HepG2 (cell line): ENCODE results near the gene PLK3. TPM values are rescaled to one million over a fixed set of nuclear protein-coding genes. Genes with fewer than 3 reads are reported as not detected.

Source experiments
- CBFB ChIP-seq: sonication (generic); formaldehyde crosslinking; IDR thresholded peaks from 2 replicates; pipeline ENCODE4 v1.4.0; 2020; ENCODE audit warnings: missing genetic modification reagents
- HNRNPLL ChIP-seq: fragments of 200-400 bp; formaldehyde crosslinking; IDR thresholded peaks from 2 replicates; pipeline ENCODE4 v1.6.1; 2017; ENCODE audit warnings: mild to moderate bottlenecking, low read depth, low read length; ENCODE audit not compliant: poor library complexity, severe bottlenecking
- KDM3A ChIP-seq: IDR thresholded peaks from 2 replicates; pipeline ENCODE4 v1.6.1; 2018; ENCODE audit warnings: low read depth, missing compliant biosample characterization
- KMT2A ChIP-seq: sonication (generic); formaldehyde crosslinking; IDR thresholded peaks from 2 replicates; pipeline ENCODE4 v1.4.0; 2020; ENCODE audit warnings: missing genetic modification reagents
- LBX2 ChIP-seq: sonication (generic); formaldehyde crosslinking; IDR thresholded peaks from 2 replicates; pipeline ENCODE4 v1.5.0; 2020; ENCODE audit warnings: missing genetic modification reagents, mild to moderate bottlenecking, borderline replicate concordance
- MEIS2 ChIP-seq: sonication (generic); formaldehyde crosslinking; IDR thresholded peaks from 2 replicates; pipeline ENCODE4 v1.9.0; 2021; ENCODE audit warnings: mild to moderate bottlenecking, missing genetic modification reagents
- MYPOP ChIP-seq: sonication (generic); formaldehyde crosslinking; IDR thresholded peaks from 2 replicates; pipeline ENCODE4 v1.8.1; 2023; ENCODE audit warnings: mild to moderate bottlenecking, moderate library complexity, missing genetic modification reagents
- NFKB2 ChIP-seq: sonication (generic); formaldehyde crosslinking; IDR thresholded peaks from 2 replicates; pipeline ENCODE4 v1.4.0; 2020; ENCODE audit warnings: missing genetic modification reagents, borderline replicate concordance
- PHF8 ChIP-seq: sonication (generic); formaldehyde crosslinking; IDR thresholded peaks from 2 replicates; pipeline ENCODE4 v1.5.0; 2020; ENCODE audit warnings: missing genetic modification reagents
- TAF1 ChIP-seq: sonication (generic); formaldehyde crosslinking; IDR thresholded peaks from 2 replicates; pipeline ENCODE4 v1.4.0; 2020; ENCODE audit warnings: missing genetic modification reagents
- TCF12 ChIP-seq, 2 experiments: fragments of 450-650 bp in 1 of 2; sonication (generic) in 1 of 2; formaldehyde crosslinking in 1 of 2; IDR thresholded peaks; 2 replicates each; pipeline versions ENCODE4 v1.6.1 to v1.8.0; 2017 to 2022; ENCODE audit warnings: antibody characterized with exemption in 1 of 2, mild to moderate bottlenecking in 1 of 2, missing genetic modification reagents in 1 of 2, moderate library complexity in 1 of 2
- TSC22D2 ChIP-seq: sonication (generic); formaldehyde crosslinking; IDR thresholded peaks from 2 replicates; pipeline ENCODE4 v1.5.1; 2020; ENCODE audit warnings: missing genetic modification reagents, mild to moderate bottlenecking, borderline replicate concordance
- YY1 ChIP-seq: IDR thresholded peaks from 2 replicates; pipeline ENCODE4 v1.6.1; 2011; ENCODE audit warnings: low read length, low read depth, moderate library complexity, mild to moderate bottlenecking; ENCODE audit not compliant: insufficient read depth, insufficient replicate concordance
- ZMAT3 ChIP-seq: sonication (generic); formaldehyde crosslinking; conservative IDR thresholded peaks from 2 replicates; pipeline ENCODE4 v1.7.0; 2021; ENCODE audit warnings: missing genetic modification reagents
- ZMYM2 ChIP-seq: sonication (generic); formaldehyde crosslinking; IDR thresholded peaks from 2 replicates; pipeline ENCODE4 v1.8.0; 2022; ENCODE audit warnings: mild to moderate bottlenecking, missing genetic modification reagents
- ZNF101 ChIP-seq: sonication (generic); formaldehyde crosslinking; IDR thresholded peaks from 2 replicates; pipeline ENCODE4 v1.4.0; 2020; ENCODE audit warnings: mild to moderate bottlenecking, low read depth, missing genetic modification reagents, borderline replicate concordance
- ZNF264 ChIP-seq: sonication (generic); formaldehyde crosslinking; IDR thresholded peaks from 2 replicates; pipeline ENCODE4 v1.4.0; 2020; ENCODE audit warnings: missing genetic modification reagents
- ZNF574 ChIP-seq: sonication (generic); formaldehyde crosslinking; IDR thresholded peaks from 2 replicates; pipeline ENCODE4 v1.4.0; 2020; ENCODE audit warnings: missing genetic modification reagents
- ZNF619 ChIP-seq: sonication (generic); formaldehyde crosslinking; IDR thresholded peaks from 2 replicates; pipeline ENCODE4 v1.4.0; 2020; ENCODE audit warnings: mild to moderate bottlenecking, missing genetic modification reagents
- ZNF737 ChIP-seq: sonication (generic); formaldehyde crosslinking; IDR thresholded peaks from 2 replicates; pipeline ENCODE4 v1.5.0; 2020; ENCODE audit warnings: missing genetic modification reagents, mild to moderate bottlenecking, borderline replicate concordance
- polyA plus RNA-seq, 8 experiments: library from polyadenylated mRNA; depleted of rRNA in 3 of 8; stranded (reverse) in 7 of 8; unstranded in 1 of 8; fragments of >200 nt; fragmentation: Illumina TruSeq in 4 of 8; extraction: Trizol in 4 of 8; gene quantifications; 2 replicates each; pipeline versions ENCODE4 v1.2.1 to v1.2.3, GENCODE V29; 2011 to 2016; ENCODE audit warnings: low read depth in 4 of 8, missing spikeins in 1 of 8, mixed read lengths in 1 of 8; ENCODE audit not compliant: insufficient read depth in 1 of 8
- total RNA-seq, 5 experiments: library from RNA; depleted of rRNA; stranded (reverse); fragments of >200 nt; fragmentation: Illumina TruSeq; extraction: Trizol; gene quantifications; 2 replicates each; pipeline ENCODE4 v1.2.3, GENCODE V29; 2016; ENCODE audit warnings: low read depth in 1 of 5
- TF ChIP-seq, protein P1 (sequence below): sonication (generic); formaldehyde crosslinking; IDR thresholded peaks from 2 replicates; pipeline ENCODE4 v1.9.0; 2022; ENCODE audit warnings: missing genetic modification reagents, mild to moderate bottlenecking, borderline replicate concordance

The PLK3 gene
- total and polyA plus RNA-seq, 2 of the 13 experiments (the other 11 are each of a cell fraction or from before 2014, with no cell fraction given): 9.8 to 16.9 TPM

DNA sequence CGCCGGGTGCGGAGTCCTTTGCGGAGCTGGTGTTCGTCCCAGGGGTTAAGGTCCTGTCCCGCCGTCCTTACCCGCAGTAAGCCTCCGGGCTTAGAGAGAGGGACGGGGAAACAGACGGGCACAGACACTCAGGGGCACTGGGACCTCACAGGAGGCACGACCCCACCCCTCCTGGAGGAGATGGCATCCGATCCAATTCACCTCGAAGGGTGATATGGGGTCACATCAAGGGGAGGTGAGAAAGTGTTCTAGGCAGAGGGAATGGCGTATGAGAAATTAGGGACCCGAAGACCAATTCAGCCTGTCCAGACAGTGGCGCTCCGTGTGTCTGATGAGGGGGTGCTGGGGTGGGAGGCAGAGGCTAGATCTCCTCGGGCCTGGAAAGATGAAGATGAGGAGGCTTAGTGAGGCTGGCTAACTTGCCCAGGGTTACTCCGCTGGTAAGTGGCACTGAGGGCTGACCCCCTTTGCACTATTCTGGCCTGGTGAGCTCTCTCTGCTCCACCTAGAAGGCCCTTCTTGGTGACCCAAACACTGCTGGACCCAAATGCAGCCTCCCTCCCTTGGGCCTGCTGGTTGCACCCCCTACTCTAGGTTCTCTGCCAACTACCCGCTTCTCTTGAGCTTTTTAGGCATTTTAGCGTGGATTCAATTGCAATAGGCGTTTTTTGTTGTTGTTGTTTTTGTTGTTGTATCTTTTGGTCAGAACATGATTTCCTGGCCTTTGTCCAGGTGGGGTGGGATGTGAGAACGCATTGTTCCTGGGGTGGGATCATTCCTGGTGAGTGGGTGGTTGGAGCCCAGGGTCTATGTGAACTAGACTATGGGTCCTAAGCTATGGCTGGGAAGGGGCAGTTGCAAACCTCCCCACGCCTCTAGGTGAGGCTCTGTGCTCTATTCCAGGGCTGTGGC, 20.4 kb downstream of the PLK3 start (continued):
- TF ChIP-seq ZNF101 (CRISPR knock-in tag) (no peak), ZNF619 (CRISPR knock-in tag) (0 out of 2 replicates have a peak, but pooled peaks have one; percentile 12), TSC22D2 (CRISPR knock-in tag) (0 out of 2 replicates have a peak, but pooled peaks have one; percentile 19), ZMYM2 (CRISPR knock-in tag) (no peak), KDM3A (no peak), ZMAT3 (CRISPR knock-in tag) (0 out of 2 replicates have a peak, but pooled peaks have one; percentile 0), TCF12 (IDR thresholded peaks at IDR 0.05) (no peak), TCF12 (CRISPR knock-in tag; IDR thresholded peaks at IDR 0.05) (peak; percentile 48; the same call in 1 of the 2 replicates), PHF8 (peak; percentile 63; the same call in 1 of the 2 replicates), ZNF737 (CRISPR knock-in tag) (0 out of 2 replicates have a peak, but pooled peaks have one; percentile 5), MEIS2 (0 out of 2 replicates have a peak, but pooled peaks have one; percentile 9), CBFB (CRISPR knock-in tag) (no peak), ZNF574 (0 out of 2 replicates have a peak, but pooled peaks have one; percentile 19), LBX2 (CRISPR knock-in tag) (no peak), ZNF264 (no peak), HNRNPLL (peak; percentile 81), KMT2A (CRISPR knock-in tag) (no peak), TAF1 (CRISPR knock-in tag) (peak; percentile 71), MYPOP (CRISPR knock-in tag) (no peak; the same call in 1 of the 2 replicates), YY1 (no peak), NFKB2 (CRISPR knock-in tag) (no peak)
- TF ChIP-seq, protein P1, sequence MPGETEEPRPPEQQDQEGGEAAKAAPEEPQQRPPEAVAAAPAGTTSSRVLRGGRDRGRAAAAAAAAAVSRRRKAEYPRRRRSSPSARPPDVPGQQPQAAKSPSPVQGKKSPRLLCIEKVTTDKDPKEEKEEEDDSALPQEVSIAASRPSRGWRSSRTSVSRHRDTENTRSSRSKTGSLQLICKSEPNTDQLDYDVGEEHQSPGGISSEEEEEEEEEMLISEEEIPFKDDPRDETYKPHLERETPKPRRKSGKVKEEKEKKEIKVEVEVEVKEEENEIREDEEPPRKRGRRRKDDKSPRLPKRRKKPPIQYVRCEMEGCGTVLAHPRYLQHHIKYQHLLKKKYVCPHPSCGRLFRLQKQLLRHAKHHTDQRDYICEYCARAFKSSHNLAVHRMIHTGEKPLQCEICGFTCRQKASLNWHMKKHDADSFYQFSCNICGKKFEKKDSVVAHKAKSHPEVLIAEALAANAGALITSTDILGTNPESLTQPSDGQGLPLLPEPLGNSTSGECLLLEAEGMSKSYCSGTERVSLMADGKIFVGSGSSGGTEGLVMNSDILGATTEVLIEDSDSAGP (CRISPR knock-in tag): peak; percentile 83; the same call in 1 of the 2 replicates
